T-helper 17 cell (primary cell): ENCODE results near the gene SNRNP70. TPM values are rescaled to one million over a fixed set of nuclear protein-coding genes. Genes with fewer than 3 reads are reported as not detected.
A peak's percentile ranks its signal among the peaks of the same experiment; 100 is the strongest.

Source experiments
- ATAC-seq: fragments of 150-1000 bp; cut with Tn5 transposase; 2 replicates; pipeline ENCODE4 v1.10.0; 2021; ENCODE audit warnings: mild to moderate bottlenecking, moderate library complexity
- DNase-seq, 3 donors: peaks; one replicate each; pipeline versions ENCODE4 v3.0.0 to v3.0.0-alpha.2; 2020 to 2021
- H3K9me3 ChIP-seq: one replicate; pipeline ENCODE4 v1.7.0; 2013; ENCODE audit warnings: low read length, mild to moderate bottlenecking; ENCODE audit not compliant: control insufficient read depth, poor library complexity, severe bottlenecking
- H3K27ac Mint-ChIP-seq: one replicate; pipeline ENCODE4 v1.8.0; 2022; ENCODE audit warnings: mild to moderate bottlenecking, moderate library complexity, mixed read lengths
- H3K27me3 Mint-ChIP-seq: one replicate; pipeline ENCODE4 v1.8.0; 2022; ENCODE audit warnings: mixed read lengths
- H3K36me3 Mint-ChIP-seq: one replicate; pipeline ENCODE4 v1.8.0; 2022; ENCODE audit warnings: low read depth, mixed read lengths
- H3K4me1 Mint-ChIP-seq: one replicate; pipeline ENCODE4 v1.8.0; 2022; ENCODE audit warnings: mild to moderate bottlenecking, mixed read lengths
- H3K4me3 Mint-ChIP-seq: one replicate; pipeline ENCODE4 v1.8.0; 2022; ENCODE audit warnings: mild to moderate bottlenecking, moderate library complexity, mixed read lengths
- total RNA-seq, 4 donors: library from RNA in 2 of 4; stranded (reverse) in 2 of 4; gene quantifications; one replicate each; pipeline ENCODE4 v1.2.3 and lab custom pipeline; 2022 to 2026

SNRNP70 gene
- total RNA-seq, 2 donors from 2014 or later: 352 to 394 TPM

- H3K36me3 Mint-ChIP-seq: peaks cover 6% of the 10 kb centered on the region
- no peak overlapping the region for H3K4me3 Mint-ChIP-seq
- H3K27ac Mint-ChIP-seq: no peak overlapping the region
- H3K9me3 ChIP-seq: no peaks in the 10 kb centered on the region
- peak; percentile 48 to 71 (median 58) for DNase-seq
- peaks cover 16% of the 10 kb centered on the region for H3K4me1 Mint-ChIP-seq
- ATAC-seq: peak; percentile 92
- no peaks in the 10 kb centered on the region for H3K27me3 Mint-ChIP-seq
Measured at GRCh38 chr19:49097453-49098288, 12.4 kb downstream of the SNRNP70 start.

- H3K27ac Mint-ChIP-seq: peak overlapping the region; percentile 41
- peaks cover 16% of the 10 kb centered on the region for H3K4me1 Mint-ChIP-seq
- H3K9me3 ChIP-seq: no peaks in the 10 kb centered on the region
- ATAC-seq (no peak), DNase-seq (no peak)
- peaks cover 4% of the 10 kb centered on the region for H3K36me3 Mint-ChIP-seq
- H3K4me3 Mint-ChIP-seq: no peak overlapping the region
- H3K27me3 Mint-ChIP-seq: no peaks in the 10 kb centered on the region
Measured at GRCh38 chr19:49098795-49099194, 13.5 kb downstream of the SNRNP70 start.

GRCh38 chr19:49101160-49101559, 15.9 kb downstream of the SNRNP70 start:
- Mint-ChIP-seq H3K36me3 (peaks cover 7% of the 10 kb centered on the region), H3K27me3 (no peaks in the 10 kb centered on the region), H3K4me1 (peaks cover 13% of the 10 kb centered on the region), H3K27ac (peak overlapping the region; percentile 68), H3K4me3 (no peak overlapping the region)
- DNase-seq (no peak), ATAC-seq (no peak)
- H3K9me3 ChIP-seq: no peaks in the 10 kb centered on the region

- no peaks in the 10 kb centered on the region for H3K27me3 Mint-ChIP-seq
- ATAC-seq: no peak
- H3K9me3 ChIP-seq: no peaks in the 10 kb centered on the region
- no peak for DNase-seq
- H3K4me1 Mint-ChIP-seq: peaks cover 18% of the 10 kb centered on the region
- no peak overlapping the region for H3K4me3 Mint-ChIP-seq
- H3K27ac Mint-ChIP-seq: no peak overlapping the region
- H3K36me3 Mint-ChIP-seq: peaks cover 12% of the 10 kb centered on the region
Measured at GRCh38 chr19:49102303-49102702, 17.1 kb downstream of the SNRNP70 start.

GRCh38 chr19:49103331-49104085, 18.3 kb downstream of the SNRNP70 start:
- H3K27me3 Mint-ChIP-seq: no peaks in the 10 kb centered on the region
- H3K36me3 Mint-ChIP-seq: peaks cover 12% of the 10 kb centered on the region
- ATAC-seq (no peak), DNase-seq (no peak)
- H3K4me3 Mint-ChIP-seq: no peak overlapping the region
- no peaks in the 10 kb centered on the region for H3K9me3 ChIP-seq
- H3K27ac Mint-ChIP-seq: no peak overlapping the region
- peaks cover 16% of the 10 kb centered on the region for H3K4me1 Mint-ChIP-seq

GRCh38 chr19:49104229-49104864, 19.1 kb downstream of the SNRNP70 start:
- no peak for ATAC-seq
- Mint-ChIP-seq H3K27me3 (no peaks in the 10 kb centered on the region), H3K4me3 (no peak overlapping the region), H3K27ac (peak overlapping the region; percentile 79), H3K4me1 (peaks cover 16% of the 10 kb centered on the region), H3K36me3 (peaks cover 12% of the 10 kb centered on the region)
- no peak for DNase-seq
- H3K9me3 ChIP-seq: no peaks in the 10 kb centered on the region

- Mint-ChIP-seq H3K4me3 (no peak overlapping the region), H3K27ac (peak overlapping the region; percentile 2), H3K36me3 (peaks cover 8% of the 10 kb centered on the region), H3K4me1 (peaks cover 9% of the 10 kb centered on the region), H3K27me3 (no peaks in the 10 kb centered on the region)
- DNase-seq (peak; percentile 38 to 65 (median 47)), ATAC-seq (peak; percentile 76)
- H3K9me3 ChIP-seq: no peaks in the 10 kb centered on the region
Measured at GRCh38 chr19:49106648-49107135, 21.4 kb downstream of the SNRNP70 start.

GRCh38 chr19:49107625-49108459, 22.6 kb downstream of the SNRNP70 start:
- Mint-ChIP-seq H3K27me3 (no peaks in the 10 kb centered on the region), H3K36me3 (peaks cover 8% of the 10 kb centered on the region), H3K27ac (no peak overlapping the region), H3K4me3 (no peak overlapping the region), H3K4me1 (peaks cover 9% of the 10 kb centered on the region)
- DNase-seq (no peak), ATAC-seq (no peak)
- H3K9me3 ChIP-seq: no peaks in the 10 kb centered on the region

GRCh38 chr19:49109051-49109450, 23.8 kb downstream of the SNRNP70 start:
- Mint-ChIP-seq H3K27me3 (no peaks in the 10 kb centered on the region), H3K27ac (no peak overlapping the region), H3K36me3 (peaks cover 8% of the 10 kb centered on the region), H3K4me1 (peaks cover 16% of the 10 kb centered on the region), H3K4me3 (no peak overlapping the region)
- no peak for ATAC-seq
- H3K9me3 ChIP-seq: no peaks in the 10 kb centered on the region
- DNase-seq: no peak

- Mint-ChIP-seq H3K36me3 (peaks cover 7% of the 10 kb centered on the region), H3K27me3 (no peaks in the 10 kb centered on the region), H3K4me1 (peaks cover 17% of the 10 kb centered on the region), H3K27ac (no peak overlapping the region), H3K4me3 (no peak overlapping the region)
- no peak for ATAC-seq
- H3K9me3 ChIP-seq: no peaks in the 10 kb centered on the region
- DNase-seq: no peak
Measured at GRCh38 chr19:49109569-49110233, 24.4 kb downstream of the SNRNP70 start.

- Mint-ChIP-seq H3K36me3 (peaks cover 6% of the 10 kb centered on the region), H3K4me3 (no peak overlapping the region), H3K4me1 (peaks cover 17% of the 10 kb centered on the region), H3K27me3 (no peaks in the 10 kb centered on the region), H3K27ac (no peak overlapping the region)
- no peak for DNase-seq
- no peak for ATAC-seq
- no peaks in the 10 kb centered on the region for H3K9me3 ChIP-seq
Measured at GRCh38 chr19:49110567-49110966, 25.3 kb downstream of the SNRNP70 start.
